ENCODE measurements around the gene TRMT44.
"Not testable (repeated sequence)": the region's sequence is repeated elsewhere in the genome, so short reads cannot be mapped to it uniquely, and the experiment has no call there.

- TF ChIP-seq CTCF (IDR thresholded peaks at IDR 0.05); EZH2 (IDR thresholded peaks at IDR 0.05; ENCODE audit: borderline replicate concordance, insufficient read depth, low read depth, low read length, poor library complexity, severe bottlenecking): not testable (repeated sequence)
These were observed 20.4 kb upstream of the TRMT44 start for GRCh38 chr4:8420151-8420550.
